Right renal pelvis (tissue), 4 donors: ENCODE data around the gene TXNRD3. TPM values are rescaled to one million over a fixed set of nuclear protein-coding genes. Genes with fewer than 3 reads are reported as not detected.

Experiments
- DNase-seq, 4 donors: peaks; one replicate each; pipeline ENCODE4 v3.0.0-alpha.2; 2013; ENCODE audit warnings: low read depth in 4 of 4, low spot score in 3 of 4, missing footprints in 1 of 4
- polyA plus RNA-seq, 4 donors: library from polyadenylated mRNA; unstranded; fragments of 120-200 nt; gene quantifications; one replicate each; pipeline ENCODE4 v1.2.1, GENCODE V29; 2013; ENCODE audit not compliant: insufficient read length in 4 of 4

TXNRD3 gene
- polyA plus RNA-seq, 4 donors, result 16.5 to 20.0 (median 18.6) TPM

- DNase-seq, result no peak
Observed at GRCh38 chr3:126672741-126673140, 17.8 kb upstream of the TXNRD3 start.

GRCh38 chr3:126672340-126672739 lies 17.4 kb upstream of the TXNRD3 start:
- DNase-seq, result no peak

GRCh38 chr3:126671521-126671920 lies 16.6 kb upstream of the TXNRD3 start:
- no peak for DNase-seq

- no peak for DNase-seq
Observed at GRCh38 chr3:126668450-126669401, 13.8 kb upstream of the TXNRD3 start.

GRCh38 chr3:126667631-126668449 lies 12.9 kb upstream of the TXNRD3 start:
- no peak for DNase-seq

- no peak for DNase-seq
Observed at GRCh38 chr3:126666658-126667528, 12.0 kb upstream of the TXNRD3 start.

- DNase-seq, result no peak
Observed at GRCh38 chr3:126665959-126666657, 11.2 kb upstream of the TXNRD3 start.

- DNase-seq, result no peak
Observed at GRCh38 chr3:126665221-126665936, 10.5 kb upstream of the TXNRD3 start.

- DNase-seq, result no peak
Observed at GRCh38 chr3:126664591-126665214, 9.8 kb upstream of the TXNRD3 start.

GRCh38 chr3:126663750-126664149 lies 8.8 kb upstream of the TXNRD3 start:
- DNase-seq, result no peak

- no peak for DNase-seq
Observed at GRCh38 chr3:126663257-126663656, 8.3 kb upstream of the TXNRD3 start.

GRCh38 chr3:126661532-126662364 lies 6.8 kb upstream of the TXNRD3 start:
- no peak for DNase-seq

- no peak for DNase-seq
Observed at GRCh38 chr3:126659915-126660886, 5.3 kb upstream of the TXNRD3 start.

GRCh38 chr3:126658584-126658983 lies 3.7 kb upstream of the TXNRD3 start:
- no peak for DNase-seq

- no peak for DNase-seq
Observed at GRCh38 chr3:126657901-126658300, 3.0 kb upstream of the TXNRD3 start.

- no peak for DNase-seq
Observed at GRCh38 chr3:126656371-126657134, 1.6 kb upstream of the TXNRD3 start.
